Esophagus muscularis mucosa (tissue), 4 donors: ENCODE data around the gene SCGB2B2. TPM values are rescaled to one million over a fixed set of nuclear protein-coding genes. Genes with fewer than 3 reads are reported as not detected.

Experiments used
- DNase-seq: peaks from one replicate; pipeline ENCODE4 v3.0.0-alpha.2; 2017; ENCODE audit errors: extremely low spot score
- H3K27ac ChIP-seq, 4 donors: fragments of 200-600 bp; sonication (generic); replicated peaks in 1 of 4; 1 replicate in 3 of 4; 2 replicates in 1 of 4; pipeline ENCODE4 v1.5.1; 2016 to 2019; ENCODE audit warnings: mild to moderate bottlenecking in 1 of 4
- H3K27me3 ChIP-seq, 4 donors: fragments of 200-600 bp; sonication (generic); one replicate each; pipeline versions ENCODE4 v1.5.1 to v1.6.0; 2016 to 2019
- H3K36me3 ChIP-seq, 4 donors: fragments of 200-600 bp; sonication (generic); one replicate each; pipeline ENCODE4 v1.5.1; 2016 to 2019
- H3K4me1 ChIP-seq, 4 donors: fragments of 200-600 bp; sonication (generic); one replicate each; pipeline ENCODE4 v1.5.1; 2016 to 2019
- H3K4me3 ChIP-seq, 4 donors: fragments of 200-600 bp; sonication (generic); 1 replicate in 2 of 4; 2 replicates in 2 of 4; pipeline ENCODE4 v1.5.1; 2016 to 2019; ENCODE audit warnings: mild to moderate bottlenecking in 4 of 4, moderate library complexity in 1 of 4
- H3K9me3 ChIP-seq, 4 donors: fragments of 200-600 bp; sonication (generic); 1 replicate in 3 of 4; 2 replicates in 1 of 4; pipeline ENCODE4 v1.5.1; 2016 to 2019
- EP300 ChIP-seq: sonication (generic); formaldehyde crosslinking; IDR thresholded peaks from one replicate; pipeline ENCODE4 v1.6.1; 2017; ENCODE audit warnings: antibody characterized with exemption
- POLR2A ChIP-seq: fragments of 450-650 bp; IDR thresholded peaks from one replicate; pipeline ENCODE4 v1.6.1; 2017; ENCODE audit warnings: antibody characterized with exemption, moderate library complexity, mild to moderate bottlenecking, low read depth
- POLR2AphosphoS5 ChIP-seq, 2 donors: sonication (generic); formaldehyde crosslinking; IDR thresholded peaks; one replicate each; pipeline ENCODE4 v1.6.1; 2017; ENCODE audit warnings: antibody characterized with exemption in 2 of 2
- WGBS: methylation state at CpG from one replicate; pipeline ENCODE4 v1.1.5; 2018; 5-methylcytosine and 5-hydroxymethylcytosine counted together
- intact Hi-C: fragments of 100-400 bp; cut with DNase I; formaldehyde crosslinking; loops from one replicate; pipeline ENCODE4 v1.15.1; 2023
- total RNA-seq, 4 donors: library from RNA; depleted of rRNA; stranded (reverse); fragments of >200 nt; gene quantifications; one replicate each; pipeline versions ENCODE4 v1.1.0 to v1.2.1, GENCODE V29; 2016
- TF ChIP-seq, protein P1 (sequence below), 3 experiments: fragments of 200-600 bp in 2 of 3; fragments of 450-650 bp in 1 of 3; sonication (generic) in 2 of 3; IDR thresholded peaks; one replicate each; pipeline ENCODE4 v1.5.1; 2017 to 2019; ENCODE audit warnings: antibody characterized with exemption in 3 of 3, mild to moderate bottlenecking in 2 of 3, moderate library complexity in 1 of 3

SCGB2B2 gene
- total RNA-seq, 4 donors from 2014 or later = 0.83 to 0.86 TPM; not detected in 2

DNA sequence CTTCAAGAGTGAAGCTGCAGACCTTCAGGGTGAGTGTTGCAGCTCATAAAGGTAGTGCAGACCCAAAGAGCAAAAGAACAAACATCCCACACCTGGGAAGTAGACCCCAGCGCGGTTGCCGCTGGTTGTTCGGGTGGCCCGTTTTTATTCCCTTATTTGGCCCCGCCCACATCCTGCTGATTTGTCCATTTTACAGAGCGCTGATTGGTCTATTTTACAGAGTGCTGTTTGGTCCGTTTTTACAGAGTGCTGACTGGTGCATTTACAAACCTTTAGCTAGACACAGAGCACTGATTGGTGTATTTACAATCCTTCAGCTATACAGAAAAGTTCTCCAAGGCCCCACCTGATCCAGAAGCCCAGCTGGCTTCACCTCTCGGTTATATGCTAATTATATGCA lies 1.0 kb downstream of the SCGB2B2 start:
- H3K36me3 ChIP-seq = peaks cover 19 to 24% (median 20%) of the 10 kb centered on the region in 4 donors
- no peak overlapping the region for H3K27ac ChIP-seq
- no peaks in the 10 kb centered on the region for H3K27me3 ChIP-seq
- peaks cover 0 to 20% (median 11%) of the 10 kb centered on the region in 4 donors for H3K9me3 ChIP-seq
- H3K4me1 ChIP-seq = peaks cover 23 to 32% (median 28%) of the 10 kb centered on the region in 4 donors
- no peak for TF ChIP-seq EP300
- TF ChIP-seq, protein P1, sequence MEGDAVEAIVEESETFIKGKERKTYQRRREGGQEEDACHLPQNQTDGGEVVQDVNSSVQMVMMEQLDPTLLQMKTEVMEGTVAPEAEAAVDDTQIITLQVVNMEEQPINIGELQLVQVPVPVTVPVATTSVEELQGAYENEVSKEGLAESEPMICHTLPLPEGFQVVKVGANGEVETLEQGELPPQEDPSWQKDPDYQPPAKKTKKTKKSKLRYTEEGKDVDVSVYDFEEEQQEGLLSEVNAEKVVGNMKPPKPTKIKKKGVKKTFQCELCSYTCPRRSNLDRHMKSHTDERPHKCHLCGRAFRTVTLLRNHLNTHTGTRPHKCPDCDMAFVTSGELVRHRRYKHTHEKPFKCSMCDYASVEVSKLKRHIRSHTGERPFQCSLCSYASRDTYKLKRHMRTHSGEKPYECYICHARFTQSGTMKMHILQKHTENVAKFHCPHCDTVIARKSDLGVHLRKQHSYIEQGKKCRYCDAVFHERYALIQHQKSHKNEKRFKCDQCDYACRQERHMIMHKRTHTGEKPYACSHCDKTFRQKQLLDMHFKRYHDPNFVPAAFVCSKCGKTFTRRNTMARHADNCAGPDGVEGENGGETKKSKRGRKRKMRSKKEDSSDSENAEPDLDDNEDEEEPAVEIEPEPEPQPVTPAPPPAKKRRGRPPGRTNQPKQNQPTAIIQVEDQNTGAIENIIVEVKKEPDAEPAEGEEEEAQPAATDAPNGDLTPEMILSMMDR (IDR thresholded peaks at IDR 0.05) = no peak
- TF ChIP-seq POLR2AphosphoS5 (IDR thresholded peaks at IDR 0.05) = no peak
- no peak for TF ChIP-seq POLR2A
- no peak for DNase-seq
- 95% methylated on average over 9 of the region's 9 CpGs for WGBS
- intact Hi-C loops = loop anchor here (5.0 to 10.0 kb wide), 2 partner anchors 56 to 99 kb away; partner anchors contain the start of genes ZNF181 and ZNF599
- no peak overlapping the region for H3K4me3 ChIP-seq

DNA sequence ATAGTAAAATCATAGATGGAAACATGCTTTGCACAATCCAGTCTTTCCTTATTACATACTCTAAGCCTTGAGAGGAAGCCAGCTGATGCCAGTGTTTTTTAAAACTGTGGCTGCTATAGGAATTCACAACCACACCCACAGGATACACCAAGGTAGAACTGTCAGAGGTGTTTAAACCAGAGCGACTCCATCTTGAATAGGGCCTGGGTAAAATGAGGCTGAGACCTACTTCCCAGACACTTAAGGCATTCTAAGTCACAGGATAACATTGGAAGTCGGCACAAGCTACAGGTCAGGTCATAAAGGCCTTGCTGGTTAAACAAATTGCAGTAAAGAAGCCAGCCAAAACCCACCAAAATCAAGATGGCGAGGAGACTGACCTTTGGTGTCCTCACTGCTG lies 1.7 kb downstream of the SCGB2B2 start:
- H3K4me1 ChIP-seq = peaks cover 23 to 32% (median 28%) of the 10 kb centered on the region in 4 donors
- no peak for DNase-seq
- H3K27ac ChIP-seq = no peak overlapping the region
- TF ChIP-seq, protein P1 (IDR thresholded peaks at IDR 0.05) = no peak
- no peak for TF ChIP-seq POLR2A
- TF ChIP-seq EP300 = no peak
- no peak for TF ChIP-seq POLR2AphosphoS5 (IDR thresholded peaks at IDR 0.05)
- H3K4me3 ChIP-seq = no peak overlapping the region
- WGBS = 98% methylated on average over 3 of the region's 3 CpGs
- no peaks in the 10 kb centered on the region for H3K27me3 ChIP-seq
- peaks cover 0 to 13% (median 7%) of the 10 kb centered on the region in 4 donors for H3K9me3 ChIP-seq
- H3K36me3 ChIP-seq = peaks cover 13 to 17% (median 15%) of the 10 kb centered on the region in 4 donors
- intact Hi-C loops = loop anchor here (5.0 to 10.0 kb wide), 2 partner anchors 57 to 100 kb away; partner anchors contain the start of genes ZNF181 and ZNF599

DNA sequence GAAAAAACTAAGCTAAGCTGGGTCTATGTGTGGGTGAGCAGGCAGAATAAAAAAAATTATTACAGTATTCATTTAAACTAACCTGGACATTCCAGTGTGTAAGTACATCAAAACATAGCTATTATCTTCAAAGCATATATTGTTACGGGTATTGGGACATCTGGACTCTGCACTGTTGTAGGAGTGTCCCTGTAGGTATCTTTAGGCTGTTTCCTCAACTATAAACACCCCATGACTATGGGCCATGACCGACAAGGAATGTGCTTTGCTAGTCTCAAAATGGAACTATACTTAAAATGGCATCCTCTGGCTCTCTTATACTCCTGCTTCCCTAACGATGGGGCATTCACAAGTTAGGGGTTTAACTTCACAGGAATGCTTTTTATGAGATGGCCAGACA lies 3.4 kb downstream of the SCGB2B2 start:
- H3K4me1 ChIP-seq = peaks cover 13 to 20% (median 16%) of the 10 kb centered on the region in 4 donors
- TF ChIP-seq POLR2A (no peak), EP300 (no peak), POLR2AphosphoS5 (IDR thresholded peaks at IDR 0.05) (no peak)
- TF ChIP-seq, protein P1 (IDR thresholded peaks at IDR 0.05) = no peak
- no peak for DNase-seq
- WGBS = 76% methylated on average over 3 of the region's 3 CpGs
- H3K9me3 ChIP-seq = no peaks in the 10 kb centered on the region
- intact Hi-C loops = loop anchor here (10.0 kb wide), 1 partner anchor 101 kb away; the partner anchor contains the start of gene ZNF599
- no peak overlapping the region for H3K4me3 ChIP-seq
- H3K27me3 ChIP-seq = no peaks in the 10 kb centered on the region
- H3K36me3 ChIP-seq = peaks cover 0 to under 1% (median 0%) of the 10 kb centered on the region in 4 donors
- no peak overlapping the region for H3K27ac ChIP-seq

DNA sequence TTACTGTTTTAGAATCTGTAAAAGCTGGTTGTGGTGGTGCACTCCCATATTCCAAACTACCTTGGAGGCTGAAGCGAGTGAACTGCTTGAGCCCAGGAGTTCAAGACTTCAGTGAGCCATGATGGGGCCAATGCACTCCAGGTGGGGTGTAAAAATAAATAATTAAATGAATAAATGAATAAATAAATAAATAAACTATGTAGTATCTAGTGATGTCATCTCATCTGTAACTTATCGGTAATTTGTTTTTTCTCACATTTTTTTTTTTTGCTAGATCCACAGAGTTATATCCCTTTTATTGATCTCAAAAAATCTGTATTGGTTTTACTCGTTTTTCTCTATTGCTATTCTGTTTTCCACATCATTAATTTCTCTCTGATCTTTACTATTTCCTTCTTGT lies 5.0 kb downstream of the SCGB2B2 start:
- intact Hi-C loops = loop anchor here (10.0 kb wide), 1 partner anchor 103 kb away; the partner anchor contains the start of gene ZNF599
- WGBS = 88% methylated on average over 3 of the region's 3 CpGs
- no peak overlapping the region for H3K4me3 ChIP-seq
- DNase-seq = no peak
- H3K36me3 ChIP-seq = no peaks in the 10 kb centered on the region
- no peak overlapping the region for H3K27ac ChIP-seq
- no peaks in the 10 kb centered on the region for H3K9me3 ChIP-seq
- H3K27me3 ChIP-seq = no peaks in the 10 kb centered on the region
- TF ChIP-seq POLR2AphosphoS5 (IDR thresholded peaks at IDR 0.05) (no peak), POLR2A (no peak), EP300 (no peak)
- TF ChIP-seq, protein P1 (IDR thresholded peaks at IDR 0.05) = no peak
- H3K4me1 ChIP-seq = peaks cover 10 to 21% (median 14%) of the 10 kb centered on the region in 4 donors
